ENCODE measurements around the gene RPTOR.
"Not testable (repeated sequence)": the region's sequence is repeated elsewhere in the genome, so short reads cannot be mapped to it uniquely, and the experiment has no call there.

RPTOR gene

GRCh38 chr17:80504686-80505413 lies 39.8 kb upstream of the RPTOR start:
- DNase-seq, result no peak
- peaks cover 20% of the 10 kb centered on the region for H3K27me3 ChIP-seq
- H3K9me3 ChIP-seq, result no peaks in the 10 kb centered on the region
- H3K4me1 ChIP-seq, result peaks cover 4% of the 10 kb centered on the region; the same call in 1 of the 2 replicates
- no peak overlapping the region for H3K4me3 ChIP-seq (ENCODE audit: low read depth, low read length)
- 0 out of 2 replicates have a peak, but pooled peaks have one; percentile 9 for TF ChIP-seq CTCF (IDR thresholded peaks at IDR 0.05; ENCODE audit: low read depth, low read length)
- no peaks in the 10 kb centered on the region for H3K36me3 ChIP-seq

GRCh38 chr17:80507177-80507576 lies 37.5 kb upstream of the RPTOR start:
- H3K9me3 ChIP-seq; DNase-seq; H3K4me1 ChIP-seq; H3K36me3 ChIP-seq; H3K4me3 ChIP-seq (ENCODE audit: low read depth, low read length): not testable (repeated sequence)
- H3K27me3 ChIP-seq, result peaks cover 20% of the 10 kb centered on the region

- TF ChIP-seq CTCF (IDR thresholded peaks at IDR 0.05; ENCODE audit: low read depth, low read length), result no peak
- no peaks in the 10 kb centered on the region for H3K4me1 ChIP-seq
- H3K4me3 ChIP-seq (ENCODE audit: low read depth, low read length), result no peak overlapping the region
- peaks cover 20% of the 10 kb centered on the region for H3K27me3 ChIP-seq
- H3K9me3 ChIP-seq, result peaks cover 3% of the 10 kb centered on the region; the same call in 1 of the 2 replicates
- DNase-seq, result no peak
- H3K36me3 ChIP-seq, result no peaks in the 10 kb centered on the region
Observed at GRCh38 chr17:80507965-80508364, 36.7 kb upstream of the RPTOR start.

- H3K4me1 ChIP-seq, result no peaks in the 10 kb centered on the region; the same call in none of the 2 replicates
- DNase-seq, result no peak
- TF ChIP-seq CTCF (IDR thresholded peaks at IDR 0.05; ENCODE audit: low read depth, low read length), result no peak
- peaks cover 3% of the 10 kb centered on the region; the same call in 1 of the 2 replicates for H3K9me3 ChIP-seq
- no peaks in the 10 kb centered on the region for H3K36me3 ChIP-seq
- H3K4me3 ChIP-seq (ENCODE audit: low read depth, low read length), result no peak overlapping the region
- H3K27me3 ChIP-seq, result peaks cover 20% of the 10 kb centered on the region
Observed at GRCh38 chr17:80509311-80509710, 35.3 kb upstream of the RPTOR start.

- Histone ChIP-seq H3K27me3 (peaks cover 14% of the 10 kb centered on the region), H3K4me1 (no peaks in the 10 kb centered on the region; the same call in none of the 2 replicates), H3K4me3 (ENCODE audit: low read depth, low read length) (no peak overlapping the region), H3K9me3 (peaks cover 3% of the 10 kb centered on the region; the same call in 1 of the 2 replicates), H3K36me3 (no peaks in the 10 kb centered on the region)
- DNase-seq, result no peak
- no peak for TF ChIP-seq CTCF (IDR thresholded peaks at IDR 0.05; ENCODE audit: low read depth, low read length)
Observed at GRCh38 chr17:80510132-80510531, 34.5 kb upstream of the RPTOR start.

GRCh38 chr17:80510772-80511171 lies 33.9 kb upstream of the RPTOR start:
- no peaks in the 10 kb centered on the region for H3K36me3 ChIP-seq
- peaks cover 3% of the 10 kb centered on the region; the same call in 1 of the 2 replicates for H3K9me3 ChIP-seq
- no peak overlapping the region for H3K4me3 ChIP-seq (ENCODE audit: low read depth, low read length)
- peaks cover 8% of the 10 kb centered on the region; the same call in 1 of the 2 replicates for H3K27me3 ChIP-seq
- TF ChIP-seq CTCF (IDR thresholded peaks at IDR 0.05; ENCODE audit: low read depth, low read length), result no peak
- DNase-seq, result no peak
- H3K4me1 ChIP-seq, result no peaks in the 10 kb centered on the region; the same call in none of the 2 replicates

All from BE2C (cell line).